Activated CD8-positive, alpha-beta memory T cell treated with anti-CD3 and anti-CD28 coated beads, Interleukin-2, amount 50 U/mL, for 1 hour (primary cell): Measurements from ENCODE around the gene ASL.
"Not testable (repeated sequence)": the region's sequence is repeated elsewhere in the genome, so short reads cannot be mapped to it uniquely, and the experiment has no call there.

Source experiments
- DNase-seq: peaks from one replicate; pipeline ENCODE4 v3.0.0-alpha.2; 2020; ENCODE audit errors: extremely low read depth

The ASL gene

GRCh38 chr7:66119245-66119850 lies 43.7 kb downstream of the ASL start:
- no peak for DNase-seq

GRCh38 chr7:66123175-66123528 lies 47.5 kb downstream of the ASL start:
- DNase-seq = no peak

- DNase-seq = not testable (repeated sequence)
Measured at GRCh38 chr7:66124569-66124861, 48.9 kb downstream of the ASL start.

GRCh38 chr7:66125052-66125694 lies 49.6 kb downstream of the ASL start:
- no peak for DNase-seq

GRCh38 chr7:66125781-66126352 lies 50.2 kb downstream of the ASL start:
- DNase-seq = not testable (repeated sequence)

GRCh38 chr7:66127172-66127571 lies 51.6 kb downstream of the ASL start:
- DNase-seq = not testable (repeated sequence)

- no peak for DNase-seq
Measured at GRCh38 chr7:66138994-66139752, 63.6 kb downstream of the ASL start.

- no peak for DNase-seq
Measured at GRCh38 chr7:66140924-66141323, 65.3 kb downstream of the ASL start.

- no peak for DNase-seq
Measured at GRCh38 chr7:66142334-66142733, 66.7 kb downstream of the ASL start.

- DNase-seq = no peak
Measured at GRCh38 chr7:66142996-66143395, 67.4 kb downstream of the ASL start.
